ENCODE results near the gene PALM.

Gene PALM

GRCh38 chr19:772730-773436, 64.1 kb downstream of the PALM start:
- Histone ChIP-seq H3K9me3 (ENCODE audit: control insufficient read depth in 2 of 2, low read length in 2 of 2) (no peaks in the 10 kb centered on the region), H3K27ac (ENCODE audit: low read length) (no peak overlapping the region), H3K36me3 (ENCODE audit: control insufficient read depth in 2 of 2, insufficient read depth in 2 of 2, low read length in 2 of 2) (no peaks in the 10 kb centered on the region), H3K4me3 (ENCODE audit: low read length in 2 of 2) (no peak overlapping the region), H3K27me3 (ENCODE audit: control insufficient read depth in 1 of 2, insufficient read depth in 2 of 2, low read length in 2 of 2) (peaks cover 0 to 3% of the 10 kb centered on the region in 2 donors), H3K9ac (ENCODE audit: low read length in 2 of 2) (no peak overlapping the region), H3K4me1 (ENCODE audit: control insufficient read depth, insufficient read depth, low read length) (no peaks in the 10 kb centered on the region)

- Histone ChIP-seq H3K4me1 (ENCODE audit: control insufficient read depth, insufficient read depth, low read length) (peaks cover 3% of the 10 kb centered on the region), H3K9ac (ENCODE audit: low read length in 2 of 2) (no peak overlapping the region), H3K27me3 (ENCODE audit: control insufficient read depth in 1 of 2, insufficient read depth in 2 of 2, low read length in 2 of 2) (peaks cover 0 to 2% of the 10 kb centered on the region in 2 donors), H3K27ac (ENCODE audit: low read length) (no peak overlapping the region), H3K36me3 (ENCODE audit: control insufficient read depth in 2 of 2, insufficient read depth in 2 of 2, low read length in 2 of 2) (no peaks in the 10 kb centered on the region), H3K4me3 (ENCODE audit: low read length in 2 of 2) (no peak overlapping the region), H3K9me3 (ENCODE audit: control insufficient read depth in 2 of 2, low read length in 2 of 2) (no peaks in the 10 kb centered on the region)
Measured at GRCh38 chr19:776549-776948, 67.8 kb downstream of the PALM start.

DNA sequence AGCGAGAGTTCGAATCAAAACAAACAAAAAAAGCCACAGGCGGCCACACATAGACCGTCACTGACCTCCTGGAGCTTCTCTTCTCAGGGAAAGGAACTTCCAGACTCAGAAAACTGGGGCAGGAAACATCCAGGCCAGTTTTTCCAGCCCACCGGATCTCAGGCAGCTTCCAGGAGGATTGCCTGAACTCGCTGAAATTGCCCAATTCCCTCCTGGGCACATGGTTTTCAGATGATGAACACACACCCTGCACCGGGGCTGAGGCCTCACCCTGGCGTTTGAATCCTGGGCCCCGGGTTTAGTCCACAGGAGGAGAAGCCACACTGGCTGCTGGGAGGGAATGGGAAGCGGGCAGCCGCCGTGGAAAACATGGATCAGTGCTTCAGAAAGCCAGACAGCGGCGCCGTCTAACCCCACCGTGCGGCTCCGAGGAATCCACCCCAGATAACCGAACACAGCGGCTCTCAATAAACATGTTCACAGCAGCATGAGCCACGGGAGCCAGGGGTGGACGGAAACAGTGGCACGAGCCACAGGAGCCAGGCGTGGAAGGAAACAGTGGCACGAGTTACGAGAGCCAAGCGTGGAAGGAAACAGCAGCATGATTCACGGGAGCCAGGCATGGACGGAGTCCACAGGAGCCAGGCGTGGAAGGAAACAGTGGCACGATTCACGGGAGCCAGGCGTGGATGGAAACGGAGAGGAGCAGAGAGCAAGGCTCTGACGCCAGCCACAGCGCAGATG, 70.3 kb downstream of the PALM start:
- Histone ChIP-seq H3K36me3 (ENCODE audit: control insufficient read depth in 2 of 2, insufficient read depth in 2 of 2, low read length in 2 of 2) (no peaks in the 10 kb centered on the region), H3K4me3 (ENCODE audit: low read length in 2 of 2) (no peak overlapping the region), H3K27me3 (ENCODE audit: control insufficient read depth in 1 of 2, insufficient read depth in 2 of 2, low read length in 2 of 2) (peaks cover 0 to 2% of the 10 kb centered on the region in 2 donors), H3K27ac (ENCODE audit: low read length) (no peak overlapping the region), H3K9ac (ENCODE audit: low read length in 2 of 2) (no peak overlapping the region), H3K9me3 (ENCODE audit: control insufficient read depth in 2 of 2, low read length in 2 of 2) (no peaks in the 10 kb centered on the region), H3K4me1 (ENCODE audit: control insufficient read depth, insufficient read depth, low read length) (peaks cover 3% of the 10 kb centered on the region)

DNA sequence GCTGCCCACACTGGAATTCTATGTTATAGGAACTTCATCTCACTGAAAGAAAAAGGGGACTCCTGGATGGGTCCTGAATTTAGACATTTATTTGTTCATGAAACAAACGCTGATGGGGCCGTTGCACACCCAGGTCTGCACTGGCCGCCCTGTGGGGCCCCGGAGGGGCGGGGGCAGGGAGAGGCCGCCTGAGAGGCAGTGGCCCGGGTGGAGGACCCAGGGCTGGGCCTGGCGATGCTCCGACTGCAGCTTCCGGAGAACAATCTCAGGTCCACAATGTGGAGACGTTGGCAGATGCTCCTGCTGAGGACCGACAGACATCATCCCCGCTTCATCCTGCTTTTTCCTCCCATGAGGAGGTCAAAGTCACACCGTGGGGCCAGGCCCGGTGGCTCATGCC, 72.2 kb downstream of the PALM start:
- H3K27ac ChIP-seq (ENCODE audit: low read length) = no peak overlapping the region
- no peak overlapping the region for H3K4me3 ChIP-seq (ENCODE audit: low read length in 2 of 2)
- peaks cover 0 to 2% of the 10 kb centered on the region in 2 donors for H3K27me3 ChIP-seq (ENCODE audit: control insufficient read depth in 1 of 2, insufficient read depth in 2 of 2, low read length in 2 of 2)
- H3K9me3 ChIP-seq (ENCODE audit: control insufficient read depth in 2 of 2, low read length in 2 of 2) = no peaks in the 10 kb centered on the region
- no peak overlapping the region for H3K9ac ChIP-seq (ENCODE audit: low read length in 2 of 2)
- peaks cover 3% of the 10 kb centered on the region for H3K4me1 ChIP-seq (ENCODE audit: control insufficient read depth, insufficient read depth, low read length)
- no peaks in the 10 kb centered on the region for H3K36me3 ChIP-seq (ENCODE audit: control insufficient read depth in 2 of 2, insufficient read depth in 2 of 2, low read length in 2 of 2)

- Histone ChIP-seq H3K4me1 (ENCODE audit: control insufficient read depth, insufficient read depth, low read length) (peaks cover 3% of the 10 kb centered on the region), H3K27me3 (ENCODE audit: control insufficient read depth in 1 of 2, insufficient read depth in 2 of 2, low read length in 2 of 2) (peaks cover 0 to 2% of the 10 kb centered on the region in 2 donors), H3K9me3 (ENCODE audit: control insufficient read depth in 2 of 2, low read length in 2 of 2) (no peaks in the 10 kb centered on the region), H3K27ac (ENCODE audit: low read length) (no peak overlapping the region), H3K9ac (ENCODE audit: low read length in 2 of 2) (no peak overlapping the region), H3K36me3 (ENCODE audit: control insufficient read depth in 2 of 2, insufficient read depth in 2 of 2, low read length in 2 of 2) (no peaks in the 10 kb centered on the region), H3K4me3 (ENCODE audit: low read length in 2 of 2) (no peak overlapping the region)
Measured at GRCh38 chr19:781800-782184, 73.1 kb downstream of the PALM start.

DNA sequence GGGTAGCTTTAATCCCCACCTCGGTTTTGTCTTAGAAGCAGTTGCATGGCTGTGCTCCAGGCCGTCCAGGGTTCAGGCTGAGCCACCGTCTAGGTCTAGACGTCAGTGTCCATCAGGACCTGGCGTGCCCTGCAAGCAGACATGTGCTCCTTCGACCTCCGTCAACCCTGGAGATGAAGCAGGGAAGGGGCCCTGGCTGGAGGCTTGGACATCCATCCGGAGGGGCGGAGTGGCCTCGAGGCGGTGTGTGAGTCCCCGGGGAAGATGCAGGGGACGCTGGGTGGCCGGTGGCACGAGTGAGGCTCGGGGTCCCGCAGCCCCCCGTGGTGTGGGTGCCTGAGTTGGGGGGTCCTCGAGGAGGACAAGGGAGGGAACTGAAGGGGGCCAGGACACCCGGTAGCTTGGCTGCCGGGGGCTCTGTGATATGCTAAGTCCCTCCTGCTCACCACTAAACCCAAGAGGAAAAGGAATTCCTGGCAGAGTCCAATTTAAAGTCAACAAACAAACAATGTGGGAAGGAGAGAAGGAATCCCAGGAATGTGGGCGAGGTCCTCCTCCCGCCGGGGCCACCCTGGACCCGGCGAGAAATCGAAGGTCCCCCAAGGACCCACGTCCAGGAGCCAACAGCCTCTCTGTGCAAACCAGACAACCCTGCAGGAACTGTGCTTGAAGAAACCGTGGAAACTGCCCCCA, 73.6 kb downstream of the PALM start:
- H3K27ac ChIP-seq (ENCODE audit: low read length) = no peak overlapping the region
- H3K36me3 ChIP-seq (ENCODE audit: control insufficient read depth in 2 of 2, insufficient read depth in 2 of 2, low read length in 2 of 2) = no peaks in the 10 kb centered on the region
- H3K27me3 ChIP-seq (ENCODE audit: control insufficient read depth in 1 of 2, insufficient read depth in 2 of 2, low read length in 2 of 2) = peaks cover 0 to 2% of the 10 kb centered on the region in 2 donors
- no peak overlapping the region for H3K4me3 ChIP-seq (ENCODE audit: low read length in 2 of 2)
- no peaks in the 10 kb centered on the region for H3K9me3 ChIP-seq (ENCODE audit: control insufficient read depth in 2 of 2, low read length in 2 of 2)
- H3K4me1 ChIP-seq (ENCODE audit: control insufficient read depth, insufficient read depth, low read length) = peaks cover 3% of the 10 kb centered on the region
- H3K9ac ChIP-seq (ENCODE audit: low read length in 2 of 2) = no peak overlapping the region

DNA sequence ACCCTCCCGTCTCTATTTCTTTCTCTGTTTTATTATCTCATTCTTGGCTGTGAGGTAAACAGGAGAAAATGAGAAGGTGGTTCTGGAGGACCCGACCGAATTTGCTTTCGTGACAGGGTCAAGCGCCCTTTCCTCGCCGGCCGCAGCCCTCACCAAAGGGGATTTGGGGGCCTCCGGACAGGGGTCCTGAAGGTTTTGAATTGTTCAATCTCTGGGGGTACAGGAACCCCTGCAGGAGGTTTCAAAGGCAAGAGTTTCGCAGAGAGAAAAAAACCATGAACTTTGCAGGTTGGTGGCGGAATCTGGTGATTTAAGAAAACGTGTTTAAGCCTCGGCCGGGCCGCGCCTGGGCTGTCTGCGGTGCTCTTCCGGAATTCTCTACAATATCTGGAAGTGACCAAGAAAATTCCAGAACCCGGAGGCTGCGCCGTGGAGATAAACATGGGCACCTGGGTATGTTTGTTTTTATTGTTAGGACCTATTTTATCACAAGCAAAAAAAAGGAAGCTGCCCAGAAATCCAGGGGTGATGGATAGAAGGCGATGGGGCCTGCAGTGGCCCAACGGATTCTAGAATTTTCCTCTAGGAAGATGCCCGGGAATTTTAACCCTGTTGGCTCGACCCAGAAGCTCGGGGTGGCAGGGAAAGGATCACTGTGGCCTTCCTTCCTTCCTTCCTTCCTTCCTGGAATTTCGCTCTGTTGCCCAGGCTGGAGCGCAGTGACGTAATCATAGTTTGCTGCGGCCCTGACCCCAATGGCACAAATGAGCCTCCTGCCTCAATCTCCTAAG, 74.3 kb downstream of the PALM start:
- no peak overlapping the region for H3K9ac ChIP-seq (ENCODE audit: low read length in 2 of 2)

DNA sequence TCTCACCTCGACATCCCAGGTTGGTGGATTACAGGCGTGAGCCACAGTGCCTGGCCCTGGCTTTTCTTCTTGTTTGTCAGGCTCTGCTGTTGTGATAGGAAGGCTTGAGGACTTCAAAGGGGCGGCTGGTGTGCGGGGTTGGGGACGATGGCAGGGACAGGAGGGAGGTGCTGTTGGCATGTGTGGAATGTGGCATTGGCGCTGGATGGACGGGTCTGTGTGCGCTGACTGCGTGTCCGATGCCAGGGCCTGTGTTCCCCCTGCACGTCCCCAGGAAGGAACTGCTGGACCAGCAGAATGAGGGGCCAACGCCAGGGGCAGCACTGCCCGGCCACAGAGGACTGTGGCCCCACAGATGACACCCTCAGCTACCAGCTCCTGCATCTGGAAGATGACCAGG, 75.8 kb downstream of the PALM start:
- H3K4me1 ChIP-seq (ENCODE audit: control insufficient read depth, insufficient read depth, low read length) = no peaks in the 10 kb centered on the region
- no peak overlapping the region for H3K9ac ChIP-seq (ENCODE audit: low read length in 2 of 2)
- no peaks in the 10 kb centered on the region for H3K36me3 ChIP-seq (ENCODE audit: control insufficient read depth in 2 of 2, insufficient read depth in 2 of 2, low read length in 2 of 2)
- no peak overlapping the region for H3K4me3 ChIP-seq (ENCODE audit: low read length in 2 of 2)
- H3K27ac ChIP-seq (ENCODE audit: low read length) = no peak overlapping the region
- H3K27me3 ChIP-seq (ENCODE audit: control insufficient read depth in 1 of 2, insufficient read depth in 2 of 2, low read length in 2 of 2) = peaks cover 0 to 2% of the 10 kb centered on the region in 2 donors
- no peaks in the 10 kb centered on the region for H3K9me3 ChIP-seq (ENCODE audit: control insufficient read depth in 2 of 2, low read length in 2 of 2)

More for the DNA sequence above, 74.3 kb downstream of the PALM start:
- H3K4me1 ChIP-seq (ENCODE audit: control insufficient read depth, insufficient read depth, low read length) = peaks cover 3% of the 10 kb centered on the region
- peaks cover 0 to 2% of the 10 kb centered on the region in 2 donors for H3K27me3 ChIP-seq (ENCODE audit: control insufficient read depth in 1 of 2, insufficient read depth in 2 of 2, low read length in 2 of 2)
- H3K27ac ChIP-seq (ENCODE audit: low read length) = no peak overlapping the region
- H3K9me3 ChIP-seq (ENCODE audit: control insufficient read depth in 2 of 2, low read length in 2 of 2) = no peaks in the 10 kb centered on the region
- H3K4me3 ChIP-seq (ENCODE audit: low read length in 2 of 2) = no peak overlapping the region
- H3K36me3 ChIP-seq (ENCODE audit: control insufficient read depth in 2 of 2, insufficient read depth in 2 of 2, low read length in 2 of 2) = no peaks in the 10 kb centered on the region

- no peak overlapping the region for H3K4me3 ChIP-seq (ENCODE audit: low read length in 2 of 2)
- no peaks in the 10 kb centered on the region for H3K36me3 ChIP-seq (ENCODE audit: control insufficient read depth in 2 of 2, insufficient read depth in 2 of 2, low read length in 2 of 2)
- H3K9me3 ChIP-seq (ENCODE audit: control insufficient read depth in 2 of 2, low read length in 2 of 2) = no peaks in the 10 kb centered on the region
- no peaks in the 10 kb centered on the region for H3K4me1 ChIP-seq (ENCODE audit: control insufficient read depth, insufficient read depth, low read length)
- no peak overlapping the region for H3K27ac ChIP-seq (ENCODE audit: low read length)
- H3K9ac ChIP-seq (ENCODE audit: low read length in 2 of 2) = no peak overlapping the region
- H3K27me3 ChIP-seq (ENCODE audit: control insufficient read depth in 1 of 2, insufficient read depth in 2 of 2, low read length in 2 of 2) = no peaks in the 10 kb centered on the region
Measured at GRCh38 chr19:787536-787935, 78.8 kb downstream of the PALM start.

GRCh38 chr19:788686-788982, 79.9 kb downstream of the PALM start:
- no peak overlapping the region for H3K9ac ChIP-seq (ENCODE audit: low read length in 2 of 2)
- no peaks in the 10 kb centered on the region for H3K27me3 ChIP-seq (ENCODE audit: control insufficient read depth in 1 of 2, insufficient read depth in 2 of 2, low read length in 2 of 2)
- no peaks in the 10 kb centered on the region for H3K4me1 ChIP-seq (ENCODE audit: control insufficient read depth, insufficient read depth, low read length)
- no peak overlapping the region for H3K27ac ChIP-seq (ENCODE audit: low read length)
- H3K36me3 ChIP-seq (ENCODE audit: control insufficient read depth in 2 of 2, insufficient read depth in 2 of 2, low read length in 2 of 2) = no peaks in the 10 kb centered on the region
- H3K9me3 ChIP-seq (ENCODE audit: control insufficient read depth in 2 of 2, low read length in 2 of 2) = no peaks in the 10 kb centered on the region
- no peak overlapping the region for H3K4me3 ChIP-seq (ENCODE audit: low read length in 2 of 2)
